HFF-Myc (cell line): ENCODE measurements around the gene LRP1-AS.

Experiments
- DNase-seq: peaks from one replicate; pipeline ENCODE4 v3.0.0-alpha.2; 2011; ENCODE audit warnings: low read depth; ENCODE audit errors: extremely low read depth
- H3K4me3 ChIP-seq: replicated peaks from 2 replicates; pipeline ENCODE4 v1.5.1; 2011; ENCODE audit warnings: low read depth, mild to moderate bottlenecking, control low read depth, low read length
- TF ChIP-seq, protein P1 (sequence below): IDR thresholded peaks from 2 replicates; pipeline ENCODE4 v1.5.1; 2012; ENCODE audit warnings: mild to moderate bottlenecking, low read depth, low read length, control low read depth; ENCODE audit errors: missing control alignments

Gene LRP1-AS

DNA sequence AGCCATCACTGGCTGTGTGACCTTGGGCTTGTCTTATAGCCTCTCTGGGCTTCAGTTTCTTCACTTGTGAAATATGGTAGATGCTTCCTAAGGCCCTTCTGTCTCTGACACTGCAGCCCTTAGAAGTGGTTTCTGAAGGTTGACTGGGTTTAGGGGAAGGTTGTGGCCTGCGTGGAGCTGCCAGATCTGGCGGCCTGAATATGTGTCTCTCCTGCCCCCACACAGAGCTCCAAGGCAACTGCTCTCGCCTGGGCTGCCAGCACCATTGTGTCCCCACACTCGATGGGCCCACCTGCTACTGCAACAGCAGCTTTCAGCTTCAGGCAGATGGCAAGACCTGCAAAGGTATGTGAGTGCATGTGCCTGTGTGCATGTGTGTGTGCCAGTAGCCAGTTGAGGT, 4.0 kb downstream of the LRP1-AS start:
- TF ChIP-seq, protein P1, sequence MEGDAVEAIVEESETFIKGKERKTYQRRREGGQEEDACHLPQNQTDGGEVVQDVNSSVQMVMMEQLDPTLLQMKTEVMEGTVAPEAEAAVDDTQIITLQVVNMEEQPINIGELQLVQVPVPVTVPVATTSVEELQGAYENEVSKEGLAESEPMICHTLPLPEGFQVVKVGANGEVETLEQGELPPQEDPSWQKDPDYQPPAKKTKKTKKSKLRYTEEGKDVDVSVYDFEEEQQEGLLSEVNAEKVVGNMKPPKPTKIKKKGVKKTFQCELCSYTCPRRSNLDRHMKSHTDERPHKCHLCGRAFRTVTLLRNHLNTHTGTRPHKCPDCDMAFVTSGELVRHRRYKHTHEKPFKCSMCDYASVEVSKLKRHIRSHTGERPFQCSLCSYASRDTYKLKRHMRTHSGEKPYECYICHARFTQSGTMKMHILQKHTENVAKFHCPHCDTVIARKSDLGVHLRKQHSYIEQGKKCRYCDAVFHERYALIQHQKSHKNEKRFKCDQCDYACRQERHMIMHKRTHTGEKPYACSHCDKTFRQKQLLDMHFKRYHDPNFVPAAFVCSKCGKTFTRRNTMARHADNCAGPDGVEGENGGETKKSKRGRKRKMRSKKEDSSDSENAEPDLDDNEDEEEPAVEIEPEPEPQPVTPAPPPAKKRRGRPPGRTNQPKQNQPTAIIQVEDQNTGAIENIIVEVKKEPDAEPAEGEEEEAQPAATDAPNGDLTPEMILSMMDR = no peak
- no peak overlapping the region for H3K4me3 ChIP-seq
- no peak for DNase-seq

DNA sequence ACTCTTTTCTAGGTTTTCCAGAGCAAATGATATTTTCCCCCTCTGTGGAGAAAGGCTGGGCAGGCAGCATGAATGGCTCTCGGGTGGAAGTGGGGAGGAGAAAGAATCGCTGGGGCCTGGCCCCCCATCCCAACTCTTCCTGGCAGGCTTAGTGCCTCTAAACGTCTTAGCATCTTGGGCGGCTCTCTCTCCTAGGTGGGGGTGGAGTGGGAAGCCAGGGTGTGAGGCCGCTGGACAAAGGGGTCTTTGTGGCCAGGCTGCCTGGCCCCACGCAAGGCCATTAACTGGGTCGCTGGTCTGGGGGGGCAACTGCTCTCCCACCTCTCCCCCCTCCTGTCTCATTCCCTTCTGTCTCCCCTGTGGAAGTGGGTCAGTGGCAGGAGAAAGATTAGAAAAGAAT, 4.7 kb downstream of the LRP1-AS start:
- no peak overlapping the region for H3K4me3 ChIP-seq
- DNase-seq = no peak
- TF ChIP-seq, protein P1 = no peak

DNA sequence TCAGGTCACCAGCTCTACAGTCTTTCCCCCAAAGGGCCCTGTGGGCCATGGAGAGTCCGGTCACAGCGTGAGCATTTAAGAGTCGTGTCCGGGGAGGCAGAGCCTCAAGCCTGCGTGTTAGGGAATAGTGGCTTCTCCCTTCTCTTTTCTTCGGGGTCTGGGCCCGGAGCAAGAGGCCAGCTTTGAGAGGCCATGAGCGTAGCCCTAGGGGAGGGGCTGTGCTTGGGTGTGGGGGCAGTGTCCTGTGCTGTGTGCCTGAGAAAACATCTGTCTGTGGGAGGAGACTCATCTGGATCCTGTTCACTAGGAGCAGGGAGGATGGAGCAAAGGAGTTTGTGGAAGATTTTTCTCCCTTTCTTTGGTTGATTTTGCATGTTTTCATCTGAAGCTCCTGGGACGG, 5.3 kb downstream of the LRP1-AS start:
- TF ChIP-seq, protein P1 = no peak
- H3K4me3 ChIP-seq = no peak overlapping the region
- no peak for DNase-seq

DNA sequence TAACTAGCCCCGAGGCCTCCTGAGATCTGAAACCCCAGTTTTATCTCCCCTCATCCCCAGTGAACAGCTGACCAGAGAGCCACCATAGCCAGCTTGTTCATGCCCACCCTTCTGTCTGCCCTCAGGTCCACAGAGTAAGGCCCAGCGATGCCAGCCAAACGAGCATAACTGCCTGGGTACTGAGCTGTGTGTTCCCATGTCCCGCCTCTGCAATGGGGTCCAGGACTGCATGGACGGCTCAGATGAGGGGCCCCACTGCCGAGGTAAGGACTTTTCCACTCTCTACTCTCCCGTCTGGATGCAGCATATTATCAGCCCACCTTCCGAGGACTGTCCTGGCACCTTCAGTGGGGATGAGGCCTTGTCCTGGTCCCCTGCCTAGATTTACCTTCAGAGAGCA, 6.2 kb downstream of the LRP1-AS start:
- TF ChIP-seq, protein P1 = no peak
- H3K4me3 ChIP-seq = no peak overlapping the region
- DNase-seq = no peak

DNA sequence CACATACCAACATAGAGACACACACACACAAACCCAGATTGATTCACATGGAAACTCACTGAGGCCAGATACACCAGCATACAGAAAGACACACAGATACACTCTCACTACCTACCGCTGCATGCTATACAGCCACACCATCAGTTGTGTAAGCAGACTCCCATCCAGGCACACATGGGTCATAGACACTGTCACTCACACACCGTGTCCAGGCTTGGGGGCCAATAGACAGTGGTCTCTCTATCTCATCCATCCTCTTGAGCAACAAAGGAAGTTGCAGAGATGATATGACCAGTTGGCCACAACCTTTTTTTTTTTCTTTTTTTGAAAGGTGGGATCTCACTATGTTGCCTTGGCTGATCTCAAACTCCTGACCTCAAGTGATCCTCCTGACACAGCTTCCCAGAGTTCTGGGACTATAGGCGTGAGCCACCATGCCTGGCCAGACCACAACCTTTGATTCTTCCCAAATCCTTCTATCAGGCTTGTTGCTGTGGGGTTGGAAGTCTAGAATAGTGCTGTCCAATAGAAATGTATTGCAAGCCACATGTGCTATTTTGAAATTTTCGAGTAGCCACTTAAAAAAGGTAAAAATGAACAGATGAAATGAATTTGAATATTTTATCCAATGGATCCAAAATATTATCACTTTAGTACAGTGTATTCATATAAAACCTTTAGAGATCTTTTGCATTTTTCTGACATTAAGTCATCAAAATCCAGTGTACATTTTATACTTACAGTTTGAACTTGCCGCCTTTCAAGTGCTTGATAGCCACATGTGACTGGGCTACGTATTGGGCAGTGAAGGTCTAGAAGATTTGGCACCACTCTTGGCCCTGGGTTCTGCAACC, 7.4 kb downstream of the LRP1-AS start:
- TF ChIP-seq, protein P1 = no peak

DNA sequence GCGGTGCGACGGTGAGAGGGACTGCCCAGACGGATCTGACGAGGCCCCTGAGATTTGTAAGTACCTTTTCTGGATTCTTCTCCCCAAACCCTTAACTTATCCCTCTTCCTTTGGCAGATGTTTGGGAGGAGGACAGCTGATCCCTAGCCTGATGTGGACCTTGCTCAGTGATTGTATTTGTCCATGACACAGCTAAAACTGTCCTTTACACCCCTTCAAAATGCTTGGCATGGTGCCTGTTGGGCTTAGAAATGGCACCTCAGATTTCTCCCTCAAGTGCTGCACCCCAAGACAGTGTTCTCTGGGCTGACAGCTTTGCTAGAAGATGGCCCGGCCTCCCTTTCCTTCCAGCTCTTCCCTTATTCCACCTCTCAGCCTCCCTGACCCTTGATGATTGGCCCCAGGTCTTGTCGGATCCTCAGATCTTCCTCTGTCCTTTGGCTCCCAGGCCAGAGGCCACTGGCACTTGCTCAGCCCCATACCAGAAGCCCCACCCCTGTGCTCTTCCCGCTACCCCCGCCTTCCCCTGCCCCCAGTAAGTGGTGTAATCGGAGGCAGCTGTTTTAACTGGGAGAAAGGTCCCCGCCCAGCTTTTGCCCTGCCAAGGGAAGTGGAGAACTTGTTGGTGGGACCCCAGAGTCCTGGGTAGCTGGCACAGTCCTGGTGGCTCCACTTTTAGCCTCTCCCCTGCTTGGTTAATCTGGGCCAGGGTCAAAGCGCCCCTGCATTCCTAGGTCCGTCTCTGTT, 8.7 kb downstream of the LRP1-AS start:
- TF ChIP-seq, protein P1 = no peak
- DNase-seq = no peak
- no peak overlapping the region for H3K4me3 ChIP-seq

More for the DNA sequence above, 7.4 kb downstream of the LRP1-AS start:
- DNase-seq = no peak
- no peak overlapping the region for H3K4me3 ChIP-seq
